Stimulated activated CD8-positive, alpha-beta memory T cell treated with anti-CD3 and anti-CD28 coated beads, Interleukin-4, amount 100 ng/mL, for 24 hours (primary cell): ENCODE data around the gene PDS5B.
"Not testable (repeated sequence)": the region's sequence is repeated elsewhere in the genome, so short reads cannot be mapped to it uniquely, and the experiment has no call there.

Source experiments
- DNase-seq: peaks from one replicate; pipeline ENCODE4 v3.0.0-alpha.2; 2020; ENCODE audit warnings: low read depth

The PDS5B gene, protein sequence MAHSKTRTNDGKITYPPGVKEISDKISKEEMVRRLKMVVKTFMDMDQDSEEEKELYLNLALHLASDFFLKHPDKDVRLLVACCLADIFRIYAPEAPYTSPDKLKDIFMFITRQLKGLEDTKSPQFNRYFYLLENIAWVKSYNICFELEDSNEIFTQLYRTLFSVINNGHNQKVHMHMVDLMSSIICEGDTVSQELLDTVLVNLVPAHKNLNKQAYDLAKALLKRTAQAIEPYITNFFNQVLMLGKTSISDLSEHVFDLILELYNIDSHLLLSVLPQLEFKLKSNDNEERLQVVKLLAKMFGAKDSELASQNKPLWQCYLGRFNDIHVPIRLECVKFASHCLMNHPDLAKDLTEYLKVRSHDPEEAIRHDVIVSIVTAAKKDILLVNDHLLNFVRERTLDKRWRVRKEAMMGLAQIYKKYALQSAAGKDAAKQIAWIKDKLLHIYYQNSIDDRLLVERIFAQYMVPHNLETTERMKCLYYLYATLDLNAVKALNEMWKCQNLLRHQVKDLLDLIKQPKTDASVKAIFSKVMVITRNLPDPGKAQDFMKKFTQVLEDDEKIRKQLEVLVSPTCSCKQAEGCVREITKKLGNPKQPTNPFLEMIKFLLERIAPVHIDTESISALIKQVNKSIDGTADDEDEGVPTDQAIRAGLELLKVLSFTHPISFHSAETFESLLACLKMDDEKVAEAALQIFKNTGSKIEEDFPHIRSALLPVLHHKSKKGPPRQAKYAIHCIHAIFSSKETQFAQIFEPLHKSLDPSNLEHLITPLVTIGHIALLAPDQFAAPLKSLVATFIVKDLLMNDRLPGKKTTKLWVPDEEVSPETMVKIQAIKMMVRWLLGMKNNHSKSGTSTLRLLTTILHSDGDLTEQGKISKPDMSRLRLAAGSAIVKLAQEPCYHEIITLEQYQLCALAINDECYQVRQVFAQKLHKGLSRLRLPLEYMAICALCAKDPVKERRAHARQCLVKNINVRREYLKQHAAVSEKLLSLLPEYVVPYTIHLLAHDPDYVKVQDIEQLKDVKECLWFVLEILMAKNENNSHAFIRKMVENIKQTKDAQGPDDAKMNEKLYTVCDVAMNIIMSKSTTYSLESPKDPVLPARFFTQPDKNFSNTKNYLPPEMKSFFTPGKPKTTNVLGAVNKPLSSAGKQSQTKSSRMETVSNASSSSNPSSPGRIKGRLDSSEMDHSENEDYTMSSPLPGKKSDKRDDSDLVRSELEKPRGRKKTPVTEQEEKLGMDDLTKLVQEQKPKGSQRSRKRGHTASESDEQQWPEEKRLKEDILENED (N-terminal part only)

DNA sequence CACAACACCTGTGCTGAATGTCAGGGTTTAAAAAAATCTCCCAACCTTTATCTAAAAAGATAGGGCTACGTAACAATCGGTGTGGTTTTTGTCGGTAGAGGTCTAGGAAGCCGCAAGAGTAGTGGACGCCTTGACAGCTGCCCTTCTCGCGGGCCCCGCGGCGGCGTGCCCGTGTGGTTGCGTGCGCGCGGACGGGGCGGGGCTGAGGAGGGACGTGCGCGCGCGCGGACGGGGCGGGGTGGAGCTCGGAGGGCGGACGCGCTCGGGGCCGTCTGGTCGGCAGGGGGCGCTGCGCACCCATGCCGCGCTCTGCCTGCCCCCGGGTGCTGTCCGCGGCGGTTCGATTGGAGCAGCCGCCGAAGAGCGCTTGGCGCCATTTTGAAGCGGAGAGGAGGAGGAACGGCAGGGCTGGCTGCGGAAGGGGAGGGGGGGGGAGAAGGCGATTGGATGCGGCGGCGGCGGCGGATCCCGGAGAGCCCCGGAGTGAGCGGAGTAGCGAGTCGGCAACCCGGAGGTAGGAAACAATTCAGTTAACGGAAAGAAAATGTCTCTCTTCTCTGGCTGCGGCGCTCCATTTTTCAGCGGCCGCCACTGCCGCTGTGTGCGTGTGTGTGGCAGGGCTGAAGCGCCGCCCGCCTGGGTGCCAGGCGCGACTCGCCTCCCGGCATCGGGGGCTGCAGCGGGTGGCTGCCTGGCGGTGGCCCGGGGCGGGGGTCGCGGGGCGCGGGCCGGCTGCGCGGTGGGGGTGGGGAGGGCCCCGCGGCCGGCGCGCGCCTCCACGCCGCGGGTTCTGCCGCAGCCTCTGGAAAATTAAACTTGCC, at the start of gene PDS5B:
PDS5B (plus strand) TSS at position 373 of the 821 bp plus-strand sequence. CDS start 62,321 bp downstream, outside the sequence.
- peak; percentile 88 for DNase-seq

GRCh38 chr13:32537580-32538142, 48.6 kb upstream of the PDS5B start:
- peak; percentile 22 for DNase-seq

- no peak for DNase-seq
These were observed 48.1 kb upstream of the PDS5B start for GRCh38 chr13:32538143-32538620.

GRCh38 chr13:32538621-32539246, 47.5 kb upstream of the PDS5B start, which contains the start of gene N4BP2L2:
TSS of gene N4BP2L2 (minus strand) at chr13:32538795. CDS start at chr13:32537027, 1,768 bp downstream.
- DNase-seq: peak; percentile 78

DNA sequence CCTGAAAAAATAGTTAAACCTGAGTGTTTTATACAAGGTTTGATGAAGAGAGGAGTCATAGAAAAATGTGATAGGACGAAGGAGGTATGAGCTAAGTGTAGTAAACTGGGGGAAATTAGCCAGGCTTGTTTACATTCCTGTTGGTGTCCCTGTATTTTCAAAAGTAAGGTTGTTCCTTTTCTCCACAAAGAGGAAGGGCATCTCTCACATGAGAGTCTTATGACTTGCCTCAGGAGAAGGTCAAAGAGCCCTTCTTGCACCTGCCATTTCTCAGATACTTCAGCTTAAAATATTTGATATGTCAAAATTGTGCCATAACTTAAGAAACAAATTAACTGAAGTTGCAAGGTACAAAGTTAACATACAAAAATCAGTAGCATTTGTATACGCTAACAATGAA, 44.0 kb upstream of the PDS5B start:
- no peak for DNase-seq

DNA sequence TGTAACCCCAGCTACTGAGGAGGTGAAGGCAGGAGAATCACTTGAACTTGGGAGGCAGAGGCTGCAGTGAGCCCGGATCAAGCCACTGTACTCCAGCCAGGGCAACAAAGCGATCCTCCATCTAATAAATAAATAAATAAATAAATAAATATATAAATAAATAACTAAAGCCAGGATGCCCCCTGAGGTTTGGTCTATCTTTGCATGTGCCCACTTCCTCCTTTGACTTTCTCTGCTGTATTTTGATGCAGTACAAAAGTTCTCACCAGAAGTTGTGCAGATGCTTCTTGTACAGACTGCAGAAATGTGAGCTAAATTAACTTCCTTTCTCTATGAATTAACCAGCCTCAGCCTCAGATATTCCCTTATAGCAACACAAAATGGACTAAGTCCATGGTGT, 41.2 kb upstream of the PDS5B start:
- DNase-seq: no peak

GRCh38 chr13:32548837-32549236, 37.4 kb upstream of the PDS5B start:
- DNase-seq: no peak

GRCh38 chr13:32549788-32550187, 36.5 kb upstream of the PDS5B start:
- no peak for DNase-seq

DNA sequence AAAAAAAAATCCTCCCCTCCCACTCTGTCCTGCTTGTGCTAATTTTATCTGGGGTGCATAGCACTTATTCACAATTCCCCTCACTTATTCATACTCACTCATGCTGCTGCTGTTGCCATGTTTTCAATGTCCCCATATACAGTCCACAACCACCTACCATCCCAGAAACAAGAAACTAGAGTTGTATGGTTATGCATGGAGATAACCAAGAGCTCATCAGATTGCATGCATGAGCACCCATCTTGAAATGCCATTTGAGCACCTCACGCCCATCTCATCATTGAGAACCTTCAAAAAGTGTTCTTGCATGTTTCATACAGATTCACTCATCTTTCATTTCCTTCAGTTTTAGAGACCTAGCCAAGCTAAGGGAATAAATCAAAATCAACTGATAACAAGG, 32.5 kb upstream of the PDS5B start:
- DNase-seq: no peak

- no peak for DNase-seq
These were observed 30.6 kb upstream of the PDS5B start for GRCh38 chr13:32555613-32556012.

DNA sequence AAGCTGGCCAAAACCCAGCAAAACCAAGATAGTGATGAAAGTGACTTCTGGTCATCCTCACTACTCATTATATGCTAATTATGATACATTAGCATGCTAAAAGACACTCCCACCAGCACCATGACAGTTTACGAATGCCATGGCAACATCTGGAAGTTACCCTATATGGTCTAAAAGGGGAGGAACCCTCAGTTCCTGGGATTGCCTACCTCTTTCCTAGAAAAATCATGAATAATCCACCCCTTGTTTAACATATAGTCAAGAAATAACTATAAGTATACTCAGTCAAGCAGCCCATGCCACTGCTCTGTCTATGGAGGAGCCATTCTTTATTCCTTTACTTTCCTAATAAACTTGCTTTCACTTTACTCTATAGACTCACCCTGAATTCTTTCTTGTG, 25.4 kb upstream of the PDS5B start:
- not testable (repeated sequence) for DNase-seq

DNA sequence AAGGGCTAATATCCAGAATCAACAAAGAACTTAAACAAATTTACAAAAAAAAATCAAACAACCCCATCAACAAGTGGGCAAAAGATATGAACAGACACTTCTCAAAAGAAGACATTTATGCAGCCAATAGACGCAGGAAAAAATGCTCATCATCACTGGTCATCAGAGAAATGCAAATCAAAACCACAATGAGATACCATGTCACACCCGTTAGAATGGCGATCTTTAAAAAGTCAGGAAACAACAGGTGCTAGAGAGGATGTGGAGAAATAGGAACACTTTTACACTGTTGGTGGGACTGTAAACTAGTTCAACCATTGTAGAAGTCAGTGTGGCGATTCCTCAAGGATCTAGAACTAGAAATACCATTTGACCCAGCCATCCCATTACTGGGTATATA, 10.6 kb upstream of the PDS5B start:
- not testable (repeated sequence) for DNase-seq

GRCh38 chr13:32577032-32577431, 9.2 kb upstream of the PDS5B start:
- no peak for DNase-seq

DNA sequence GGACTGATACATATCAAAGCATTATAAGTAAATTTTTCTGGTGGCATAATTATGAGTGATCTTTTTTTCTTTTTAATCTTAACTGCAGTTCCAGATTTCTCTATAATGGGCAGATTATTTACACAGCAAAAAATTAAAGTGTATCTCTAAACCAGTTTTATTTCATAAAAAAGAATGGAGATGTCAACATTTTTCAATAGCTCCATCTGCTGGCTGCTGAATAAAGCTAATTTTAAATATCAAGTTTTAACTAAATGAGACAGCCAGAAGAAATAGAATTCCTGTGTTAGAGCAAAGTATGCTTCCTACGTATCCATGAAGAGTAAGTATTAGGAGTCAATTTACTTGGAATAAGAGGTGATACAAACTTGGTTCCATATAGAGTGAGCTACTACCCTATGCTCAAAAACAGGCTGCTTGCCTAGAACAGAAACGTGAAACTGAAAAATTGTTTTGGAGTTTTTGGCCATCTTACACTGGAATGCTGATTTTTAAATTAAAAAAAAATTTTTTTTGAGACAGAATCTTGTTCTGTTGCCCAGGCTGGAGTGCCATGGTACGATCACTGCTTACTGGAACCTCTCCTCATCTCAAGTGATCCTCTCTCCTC, 5.0 kb upstream of the PDS5B start:
- no peak for DNase-seq

GRCh38 chr13:32582281-32582680, 4.0 kb upstream of the PDS5B start:
- DNase-seq: no peak

- no peak for DNase-seq
These were observed 3.3 kb upstream of the PDS5B start for GRCh38 chr13:32582991-32583390.

DNA sequence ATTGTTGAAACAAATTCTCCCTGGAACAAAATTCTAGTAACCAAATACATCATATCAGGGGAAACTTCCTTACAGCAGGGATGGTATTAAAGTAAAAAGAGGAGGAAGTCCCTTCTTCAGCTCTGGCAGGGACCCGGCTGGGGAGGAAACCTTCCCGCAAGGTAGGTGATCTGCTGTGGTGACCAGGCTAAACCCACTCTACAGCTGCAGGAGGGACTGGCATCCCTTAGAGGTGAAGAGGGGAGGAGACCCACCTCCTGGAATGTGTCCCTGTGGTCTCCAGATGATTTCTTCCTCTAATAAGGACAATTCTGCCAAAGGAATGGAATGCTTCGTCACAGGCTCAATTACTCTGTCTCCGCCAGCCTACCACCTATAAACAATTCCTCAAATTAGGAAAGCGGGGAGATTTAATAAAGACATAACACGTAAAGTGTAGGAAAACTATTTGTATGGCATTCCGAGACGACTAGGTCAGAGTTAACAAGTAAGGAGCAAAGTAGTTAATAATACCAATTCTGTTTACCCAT, 637 bp upstream of the PDS5B start:
- DNase-seq: no peak

- peak; percentile 42 for DNase-seq
These were observed 959 bp downstream of the PDS5B start for GRCh38 chr13:32587011-32587810.

- no peak for DNase-seq
These were observed 1.5 kb downstream of the PDS5B start for GRCh38 chr13:32587811-32588170.
